NCI-H2196 treated with DMSO at 0.1 percent for 48 hours (cell line): Measurements from ENCODE around the gene DYNLT2.

Source experiments
- DNase-seq: peaks from one replicate; lab custom pipeline; 2025; ENCODE audit not compliant: unreplicated experiment; lab: John Stamatoyannopoulos, UW

DYNLT2 gene

GRCh38 chr6:169738976-169739529 is 12.3 kb downstream of the DYNLT2 start:
- DNase-seq, result no peak

DNA sequence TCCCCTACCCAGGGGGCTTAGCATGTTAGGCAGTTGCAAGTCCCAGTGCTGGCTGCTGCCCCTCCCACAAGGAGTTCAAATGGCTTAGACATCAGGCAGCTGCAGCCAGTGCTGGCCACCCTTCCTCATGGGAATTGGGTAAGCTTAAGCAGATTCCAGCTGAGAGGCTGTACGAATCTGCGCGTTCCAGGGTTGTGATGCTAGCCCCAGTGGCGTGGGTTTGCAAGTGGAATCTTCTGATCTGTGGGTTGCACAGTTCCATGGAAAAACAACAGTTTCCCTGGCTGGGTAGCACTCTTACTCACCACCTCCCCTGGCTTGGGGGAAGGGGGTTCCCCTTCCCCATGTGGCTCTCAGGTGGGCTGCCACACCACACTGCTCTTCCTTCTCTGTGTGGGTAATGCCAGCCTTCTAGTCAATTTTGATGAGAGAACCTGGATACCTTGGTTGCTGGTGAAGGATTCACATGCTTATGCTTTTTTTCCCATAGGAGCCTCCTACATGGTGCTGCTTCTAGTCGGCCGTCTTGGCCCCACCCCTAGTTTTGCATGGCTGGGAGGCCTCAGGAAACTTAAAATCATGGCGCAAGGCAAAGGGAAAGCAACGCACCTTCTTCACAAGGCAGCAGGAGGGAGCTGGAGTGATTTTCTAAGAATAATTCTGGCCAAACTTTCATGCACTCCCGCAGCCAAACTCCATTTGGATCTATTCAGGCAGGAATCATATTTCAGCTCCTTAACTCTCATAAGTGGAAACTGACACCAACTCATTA is 13.0 kb downstream of the DYNLT2 start:
- DNase-seq, result no peak

DNA sequence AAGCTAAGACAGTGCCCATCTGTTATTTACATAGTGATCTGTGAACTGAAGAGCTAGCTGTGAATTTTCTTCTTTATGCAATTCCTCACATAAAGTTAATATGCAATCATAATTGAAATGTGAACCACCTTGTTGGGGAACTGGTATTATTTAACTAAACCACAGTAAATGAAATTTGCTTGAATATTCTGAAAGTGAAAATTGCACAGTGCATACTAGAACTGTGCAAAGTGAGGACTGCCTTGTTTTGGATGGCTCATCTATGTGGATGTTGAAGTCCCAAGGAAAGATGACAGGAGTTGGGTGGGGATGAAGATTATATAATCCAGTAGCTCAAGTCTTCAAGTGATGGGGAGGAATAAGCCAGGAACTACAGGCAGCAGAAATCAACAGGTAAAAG is 21.4 kb downstream of the DYNLT2 start:
- no peak for DNase-seq

GRCh38 chr6:169726963-169727362 is 24.4 kb downstream of the DYNLT2 start:
- no peak for DNase-seq

- no peak for DNase-seq
Measured at GRCh38 chr6:169726049-169726400, 25.3 kb downstream of the DYNLT2 start.

DNA sequence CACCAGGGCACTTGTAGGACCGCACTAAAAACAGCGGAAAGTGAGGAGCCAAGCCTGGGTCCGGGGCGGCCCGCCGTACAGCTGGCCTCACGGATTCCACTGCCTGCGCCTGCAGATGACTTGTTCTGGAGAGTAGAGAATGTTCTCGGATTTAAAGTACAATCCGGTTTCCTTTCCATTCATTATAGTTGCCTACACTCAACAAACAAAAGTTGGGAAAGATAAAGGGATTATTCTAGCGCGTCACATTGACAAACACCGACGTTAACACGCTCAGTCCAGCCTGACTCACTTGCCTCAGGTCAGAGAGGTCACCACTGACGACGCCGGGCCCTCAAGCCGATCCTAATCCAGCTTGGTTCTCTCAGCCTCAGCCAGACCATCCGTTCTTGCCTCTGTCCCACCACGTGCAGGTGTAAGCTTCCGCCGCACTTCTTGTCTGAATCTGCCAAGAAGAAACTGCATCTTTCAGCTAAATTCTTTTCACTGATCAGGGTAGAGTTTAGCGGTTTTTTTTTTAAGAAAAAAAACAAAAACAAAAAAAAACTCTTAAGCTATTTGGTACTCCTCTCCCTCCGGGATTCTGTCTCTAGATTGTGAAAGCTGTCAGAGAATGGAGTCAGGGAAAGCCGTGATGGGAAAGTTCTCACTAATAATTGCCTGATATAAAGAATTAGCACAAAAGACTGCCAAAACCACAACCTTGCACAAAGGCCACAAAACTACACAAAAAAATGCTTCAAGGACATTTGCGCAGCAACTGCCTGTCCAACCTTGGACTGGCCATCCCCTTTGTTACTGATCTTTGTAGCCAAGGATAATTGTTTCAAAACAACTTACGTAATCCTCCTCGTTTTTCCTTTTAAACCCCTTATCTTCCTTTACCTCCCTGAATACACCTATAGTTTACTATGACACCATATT is 26.0 kb downstream of the DYNLT2 start:
- no peak for DNase-seq

DNA sequence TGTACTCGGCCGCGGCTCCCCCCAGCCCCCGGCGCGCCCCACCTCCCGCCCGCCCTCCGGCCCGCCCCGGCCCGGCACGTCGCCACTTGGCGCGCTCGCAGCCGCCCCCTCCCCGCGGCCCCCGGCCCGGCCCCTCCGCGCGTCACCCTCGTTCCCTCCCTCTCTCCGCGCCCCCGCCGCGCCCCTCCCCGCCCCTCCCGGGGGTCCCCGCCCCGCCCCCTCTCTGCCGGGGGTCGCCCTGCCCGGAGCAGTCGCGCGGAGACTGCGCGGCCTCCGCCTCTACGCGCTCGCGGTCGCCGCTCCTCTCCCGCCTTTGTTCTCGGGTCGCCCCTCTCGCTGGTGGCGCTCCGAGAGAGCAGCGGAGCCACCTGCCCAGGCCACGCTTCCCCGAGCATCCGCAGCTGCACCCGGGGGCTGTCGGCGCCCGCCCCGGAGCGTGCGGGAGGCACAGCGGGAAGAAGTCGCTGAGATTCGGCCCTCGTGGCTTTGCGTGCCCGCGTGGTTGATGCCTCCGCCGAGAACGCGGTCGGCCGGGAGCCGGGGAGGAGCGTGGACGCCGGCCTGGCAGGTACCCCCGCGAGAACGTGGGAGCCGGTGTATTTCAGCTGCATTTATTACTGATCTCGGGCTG is 26.8 kb downstream of the DYNLT2 start, which contains the start of gene PHF10:
Gene PHF10, minus strand, starts transcription at position 7 of the 631 bp plus-strand sequence. CDS start 569 bp downstream, outside the sequence.
- no peak for DNase-seq

DNA sequence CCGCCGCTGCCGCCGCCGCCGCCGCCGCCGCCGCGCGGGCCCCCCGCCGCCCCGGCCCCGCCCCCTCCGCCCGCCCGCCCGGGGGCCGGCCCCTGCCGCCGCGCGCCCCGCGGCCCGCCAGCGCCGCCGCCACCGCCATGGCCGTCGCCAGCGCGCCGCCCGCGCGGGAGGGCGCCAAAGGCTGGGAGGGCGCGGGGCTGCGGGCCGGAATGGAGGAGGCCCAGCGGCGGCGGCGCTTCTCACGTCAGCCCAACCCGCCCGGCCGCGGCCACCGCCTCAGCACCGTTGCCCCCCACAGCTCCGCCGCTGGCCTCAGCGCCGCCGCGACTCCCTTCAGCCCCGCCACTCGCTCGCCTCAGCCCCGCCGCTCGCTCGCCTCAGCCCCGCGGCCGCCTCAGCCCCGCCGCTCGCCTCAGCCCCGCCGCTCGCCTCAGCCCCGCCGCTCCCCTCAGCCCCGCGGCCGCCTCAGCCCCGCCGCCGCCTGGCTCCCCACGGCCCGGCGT is 27.3 kb downstream of the DYNLT2 start:
- DNase-seq, result no peak

GRCh38 chr6:169723200-169723909 is 28.0 kb downstream of the DYNLT2 start:
- no peak for DNase-seq

- no peak for DNase-seq
Measured at GRCh38 chr6:169722362-169723199, 28.8 kb downstream of the DYNLT2 start.

DNA sequence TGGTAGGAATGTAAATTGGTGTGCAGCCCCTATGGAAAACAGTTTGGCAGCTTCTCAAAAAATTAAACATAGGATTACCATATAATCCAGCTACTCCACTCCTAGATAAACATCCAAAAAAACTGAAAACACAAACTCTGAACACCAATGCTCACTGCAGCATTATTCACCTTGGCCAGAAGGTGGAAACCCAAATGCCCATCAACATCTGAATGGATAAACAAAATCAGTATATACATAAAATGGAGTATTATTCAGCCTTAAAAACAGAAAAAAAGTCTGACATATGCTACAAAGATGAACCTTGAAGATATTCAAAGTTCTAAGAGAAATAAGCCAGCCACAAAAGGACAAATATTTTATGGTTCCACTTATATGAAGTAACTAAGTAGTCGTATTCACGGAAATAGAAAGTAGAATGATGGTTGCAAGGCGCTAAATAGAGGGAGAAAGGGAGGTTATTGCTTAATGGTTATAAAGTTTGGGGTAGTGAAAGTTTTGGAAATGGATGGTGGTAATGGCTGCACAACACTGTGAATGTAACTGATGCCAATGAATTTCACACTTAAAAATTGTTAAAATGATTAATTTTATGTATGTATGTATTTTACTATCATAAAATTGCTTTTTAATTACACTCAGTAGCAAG is 31.0 kb downstream of the DYNLT2 start:
- DNase-seq, result no peak

DNA sequence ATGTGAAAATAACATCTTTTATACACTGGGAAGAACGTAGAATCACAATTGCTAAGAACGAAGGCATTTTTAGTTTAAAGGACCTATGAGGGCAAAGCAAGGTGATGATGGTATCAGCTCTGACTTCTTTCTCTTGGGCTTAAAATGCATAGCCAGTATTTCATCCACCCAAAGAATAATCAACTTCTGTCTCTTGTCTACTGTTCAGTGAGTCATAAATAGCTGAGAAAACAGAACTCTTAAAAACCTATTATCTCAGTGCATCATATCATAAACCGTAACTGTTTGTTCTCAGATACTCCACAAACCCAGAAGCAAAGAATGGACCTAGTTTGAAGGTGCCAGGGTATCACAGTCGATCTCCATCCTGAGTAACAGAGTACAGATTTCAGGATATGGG is 32.3 kb downstream of the DYNLT2 start:
- no peak for DNase-seq

DNA sequence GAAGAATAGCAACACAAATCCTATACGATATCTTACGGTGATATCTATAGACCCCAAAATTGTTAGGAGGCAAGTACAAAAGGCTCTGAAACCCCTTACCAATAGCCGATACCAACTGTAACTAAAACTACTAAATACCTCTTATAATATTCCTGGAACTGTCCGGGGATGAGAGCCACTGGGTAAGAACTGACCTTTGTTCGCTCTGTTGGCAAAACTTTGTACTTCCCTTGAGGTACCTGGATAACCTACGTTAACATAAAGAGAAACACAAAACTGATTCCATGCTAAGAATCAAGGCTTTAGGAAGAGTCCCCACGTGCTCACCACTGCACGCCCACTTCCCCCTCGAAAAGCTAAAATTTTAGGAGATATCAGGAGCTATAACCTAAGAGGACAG is 36.8 kb downstream of the DYNLT2 start:
- no peak for DNase-seq

GRCh38 chr6:169714178-169714577 is 37.2 kb downstream of the DYNLT2 start:
- DNase-seq, result no peak

GRCh38 chr6:169710009-169710408 is 41.4 kb downstream of the DYNLT2 start:
- DNase-seq, result no peak

DNA sequence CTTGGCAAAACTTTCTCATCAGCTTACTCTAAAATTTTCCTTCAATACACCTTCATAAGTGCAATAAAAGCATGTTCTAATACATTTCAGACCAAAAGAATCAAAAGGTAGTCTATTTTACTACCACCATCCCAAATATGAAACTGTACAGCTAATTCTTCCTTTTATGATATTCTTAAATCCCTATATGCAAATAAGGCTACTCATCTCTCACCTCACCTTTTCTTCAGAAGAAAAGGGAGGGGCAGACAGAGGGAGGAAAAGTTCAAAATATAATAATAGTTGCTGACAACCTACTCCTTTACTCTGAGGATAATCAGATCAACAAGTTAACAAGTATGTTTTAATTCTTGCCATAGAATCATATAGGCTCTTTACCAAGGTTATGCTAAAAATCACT is 42.1 kb downstream of the DYNLT2 start:
- no peak for DNase-seq

- no peak for DNase-seq
Measured at GRCh38 chr6:169707772-169708171, 43.6 kb downstream of the DYNLT2 start.

DNA sequence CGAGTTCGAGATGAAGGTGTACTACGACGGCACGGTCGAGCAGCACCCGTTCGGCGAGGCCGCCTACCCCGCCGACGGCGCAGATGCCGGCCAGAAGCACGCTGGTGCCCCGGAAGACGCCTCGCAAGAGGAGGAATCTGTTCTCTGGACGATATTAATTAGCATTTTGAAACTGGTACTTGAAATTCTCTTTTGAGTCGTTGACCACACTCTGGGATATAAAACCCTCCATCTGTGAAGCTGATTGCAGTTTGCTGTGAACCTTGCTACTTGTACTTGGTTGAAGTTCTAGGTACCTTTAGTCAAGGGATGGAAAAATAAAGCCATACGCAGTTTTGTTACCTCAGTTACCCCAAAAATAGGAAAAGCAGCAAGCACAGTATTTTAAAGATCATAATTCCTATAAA is 48.5 kb downstream of the DYNLT2 start:
- DNase-seq, result no peak
